ENCODE results near the gene ISCA2. TPM values are rescaled to one million over a fixed set of nuclear protein-coding genes. Genes with fewer than 3 reads are reported as not detected.

Gene ISCA2
- total RNA-seq, 2 donors from 2014 or later, result 40.5 to 58.1 TPM

- Mint-ChIP-seq H3K4me1 (peaks cover 19% of the 10 kb centered on the region), H3K27me3 (ENCODE audit: insufficient read depth) (peaks cover 15% of the 10 kb centered on the region), H3K4me3 (no peak overlapping the region), H3K27ac (no peak overlapping the region), H3K36me3 (ENCODE audit: low read depth) (no peaks in the 10 kb centered on the region), H3K9me3 (peaks cover 3% of the 10 kb centered on the region)
- Histone ChIP-seq H3K4me1 (ENCODE audit: control insufficient read depth, insufficient read depth, low read length) (peaks cover 6% of the 10 kb centered on the region), H3K27me3 (ENCODE audit: control insufficient read depth, insufficient read depth, low read length, poor library complexity, severe bottlenecking) (no peaks in the 10 kb centered on the region), H3K4me3 (ENCODE audit: low read length) (no peak overlapping the region), H3K27ac (ENCODE audit: low read depth, low read length) (peak overlapping the region; percentile 69), H3K9ac (ENCODE audit: extremely low read depth, low read length, poor library complexity, severe bottlenecking) (no peak overlapping the region), H3K36me3 (ENCODE audit: control insufficient read depth, insufficient read depth, low read length) (no peaks in the 10 kb centered on the region), H3K9me3 (ENCODE audit: control insufficient read depth, low read length) (no peaks in the 10 kb centered on the region)
- TF ChIP-seq CTCF (conservative IDR thresholded peaks at IDR 0.05), result no peak
- 91% methylated on average over 9 to 10 of the region's 10 CpGs for WGBS, 2 experiments (ENCODE audit: insufficient coverage in 1 of 2, insufficient read length in 1 of 2)
- peak; percentile 38 for DNase-seq
Measured at GRCh38 chr14:74509587-74510222, 16.1 kb downstream of the ISCA2 start.

GRCh38 chr14:74510223-74510931 lies 16.8 kb downstream of the ISCA2 start:
- TF ChIP-seq CTCF (conservative IDR thresholded peaks at IDR 0.05), result no peak
- Histone ChIP-seq H3K9me3 (ENCODE audit: control insufficient read depth, low read length) (no peaks in the 10 kb centered on the region), H3K36me3 (ENCODE audit: control insufficient read depth, insufficient read depth, low read length) (no peaks in the 10 kb centered on the region), H3K27ac (ENCODE audit: low read depth, low read length) (peak overlapping the region; percentile 69), H3K4me3 (ENCODE audit: low read length) (no peak overlapping the region), H3K27me3 (ENCODE audit: control insufficient read depth, insufficient read depth, low read length, poor library complexity, severe bottlenecking) (no peaks in the 10 kb centered on the region), H3K9ac (ENCODE audit: extremely low read depth, low read length, poor library complexity, severe bottlenecking) (no peak overlapping the region), H3K4me1 (ENCODE audit: control insufficient read depth, insufficient read depth, low read length) (peaks cover 6% of the 10 kb centered on the region)
- no peak overlapping the region for H3K27ac Mint-ChIP-seq
- H3K9me3 Mint-ChIP-seq, result peaks cover 3% of the 10 kb centered on the region
- no peaks in the 10 kb centered on the region for H3K36me3 Mint-ChIP-seq (ENCODE audit: low read depth)
- 63 to 64% methylated on average over 14 to 21 of the region's 21 CpGs for WGBS, 2 experiments (ENCODE audit: insufficient coverage in 1 of 2, insufficient read length in 1 of 2)
- no peak overlapping the region for H3K4me3 Mint-ChIP-seq
- peak; percentile 65 for DNase-seq
- H3K4me1 Mint-ChIP-seq, result peaks cover 21% of the 10 kb centered on the region
- H3K27me3 Mint-ChIP-seq (ENCODE audit: insufficient read depth), result peaks cover 15% of the 10 kb centered on the region

DNA sequence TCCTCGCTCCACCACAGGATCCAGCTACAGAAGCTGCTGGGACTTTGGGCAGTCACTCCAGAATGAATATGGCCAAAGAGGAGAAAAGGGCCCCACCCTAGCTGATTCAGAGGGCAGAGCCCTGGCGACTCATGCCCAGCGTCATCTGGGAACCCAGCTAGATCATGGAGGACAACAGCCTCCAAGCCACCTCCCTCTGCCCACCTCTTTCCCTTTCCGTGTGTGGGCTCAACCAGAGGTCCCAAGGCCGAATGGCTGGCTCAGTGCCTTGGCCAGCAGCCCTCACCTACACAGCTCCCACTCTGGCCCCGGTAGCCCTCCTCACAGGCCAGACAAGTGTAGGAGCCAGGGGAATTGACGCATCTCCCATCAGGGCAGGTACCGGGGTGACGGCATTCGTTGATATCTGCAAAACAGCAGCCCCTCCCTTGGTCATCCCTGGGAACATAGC lies 17.4 kb downstream of the ISCA2 start:
- no peak overlapping the region for H3K4me3 Mint-ChIP-seq
- no peak for TF ChIP-seq CTCF (conservative IDR thresholded peaks at IDR 0.05)
- Histone ChIP-seq H3K4me1 (ENCODE audit: control insufficient read depth, insufficient read depth, low read length) (peaks cover 6% of the 10 kb centered on the region), H3K9me3 (ENCODE audit: control insufficient read depth, low read length) (no peaks in the 10 kb centered on the region), H3K9ac (ENCODE audit: extremely low read depth, low read length, poor library complexity, severe bottlenecking) (no peak overlapping the region), H3K36me3 (ENCODE audit: control insufficient read depth, insufficient read depth, low read length) (no peaks in the 10 kb centered on the region), H3K4me3 (ENCODE audit: low read length) (no peak overlapping the region), H3K27ac (ENCODE audit: low read depth, low read length) (peak overlapping the region; percentile 69), H3K27me3 (ENCODE audit: control insufficient read depth, insufficient read depth, low read length, poor library complexity, severe bottlenecking) (no peaks in the 10 kb centered on the region)
- 83% methylated on average over 4 to 10 of the region's 10 CpGs for WGBS, 2 experiments (ENCODE audit: insufficient coverage in 1 of 2, insufficient read length in 1 of 2)
- H3K9me3 Mint-ChIP-seq, result peaks cover 3% of the 10 kb centered on the region
- DNase-seq, result peak; percentile 56
- peaks cover 15% of the 10 kb centered on the region for H3K27me3 Mint-ChIP-seq (ENCODE audit: insufficient read depth)
- H3K4me1 Mint-ChIP-seq, result peaks cover 21% of the 10 kb centered on the region
- H3K27ac Mint-ChIP-seq, result no peak overlapping the region
- no peaks in the 10 kb centered on the region for H3K36me3 Mint-ChIP-seq (ENCODE audit: low read depth)

Data from endodermal cell (in vitro differentiated cells).